CD4-positive, alpha-beta T cell treated with Interleukin-4 for 1 hour (primary cell): ENCODE data around the gene NAA15.
"Not testable (repeated sequence)": the region's sequence is repeated elsewhere in the genome, so short reads cannot be mapped to it uniquely, and the experiment has no call there.

Experiments
- DNase-seq, 2 donors: peaks; one replicate each; pipeline ENCODE4 v3.0.0-alpha.2; 2020 to 2022

The NAA15 gene

DNA sequence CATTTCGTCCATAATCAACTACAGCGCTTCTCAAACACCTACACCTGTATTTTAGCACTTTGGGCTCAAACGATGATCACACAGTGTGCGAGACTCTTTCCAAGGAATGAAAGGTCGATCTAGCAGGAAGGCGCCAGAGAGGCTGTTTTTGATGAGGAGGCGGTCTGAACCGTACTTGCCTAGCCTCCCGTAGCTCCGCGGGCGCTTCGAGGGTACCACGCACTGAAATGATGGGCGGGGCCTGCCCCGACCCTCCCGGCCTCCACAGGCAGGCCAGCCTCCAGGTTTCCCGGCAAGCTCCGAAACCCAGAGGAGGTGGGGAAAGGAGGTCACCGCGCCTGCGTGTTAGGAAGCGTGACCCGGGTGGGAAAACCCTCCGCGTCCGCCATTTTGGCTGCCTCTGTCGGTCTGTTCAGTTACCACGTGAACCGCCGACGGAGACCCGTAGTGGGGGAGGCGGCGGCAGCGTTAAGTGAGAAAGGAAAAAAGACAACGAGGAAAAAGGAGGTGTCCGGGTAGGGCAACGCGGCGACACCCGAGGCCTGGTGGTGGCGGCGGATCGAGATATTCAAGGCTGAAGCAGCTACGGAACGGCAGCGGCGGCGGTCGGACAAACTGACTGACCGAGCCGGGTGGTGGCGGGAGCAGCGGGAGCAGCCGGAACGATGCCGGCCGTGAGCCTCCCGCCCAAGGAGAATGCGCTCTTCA is at the start of gene NAA15:
TSS of gene NAA15 (plus strand) at position 393 of the 708 bp plus-strand sequence. CDS start at position 666, 273 bp downstream.
- DNase-seq = peak; percentile 98

DNA sequence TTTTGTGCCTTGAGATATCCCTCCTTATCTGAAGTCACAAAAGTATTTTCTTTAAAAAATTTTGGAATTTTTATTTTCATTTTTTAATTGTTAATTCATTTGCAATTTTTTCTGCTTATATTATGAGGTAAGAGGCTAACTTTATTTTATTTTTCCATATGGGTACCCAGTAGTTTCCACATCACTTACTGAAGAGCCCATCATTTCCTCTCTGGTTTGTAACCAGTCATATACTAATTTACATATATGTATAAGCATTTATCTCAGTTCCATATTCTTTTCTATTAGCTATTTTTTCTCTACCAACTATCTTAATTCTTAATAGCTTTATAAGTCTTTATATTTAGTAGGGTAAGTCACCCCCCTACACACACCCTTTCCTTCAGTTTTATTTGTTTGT is 48.3 kb upstream of the NAA15 start:
- DNase-seq = no peak

DNA sequence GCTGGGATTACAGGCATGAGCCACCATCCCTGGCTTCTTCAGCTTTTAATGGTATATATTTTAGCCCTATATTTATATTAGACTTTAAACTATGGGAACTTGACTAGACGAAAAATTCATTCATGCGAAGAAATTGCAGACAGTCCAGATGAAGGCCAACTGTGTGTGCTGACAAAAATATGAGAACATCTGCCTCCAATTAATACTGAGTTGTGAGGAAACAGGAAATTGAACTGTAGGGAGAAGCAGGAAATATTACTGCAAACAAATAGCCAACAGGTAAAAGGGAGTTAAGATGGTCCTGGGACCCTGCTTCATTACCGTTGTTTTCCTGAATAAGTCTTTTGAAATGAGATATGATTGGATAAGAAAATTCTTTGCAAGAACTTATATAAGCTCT is 47.6 kb upstream of the NAA15 start:
- no peak for DNase-seq

DNA sequence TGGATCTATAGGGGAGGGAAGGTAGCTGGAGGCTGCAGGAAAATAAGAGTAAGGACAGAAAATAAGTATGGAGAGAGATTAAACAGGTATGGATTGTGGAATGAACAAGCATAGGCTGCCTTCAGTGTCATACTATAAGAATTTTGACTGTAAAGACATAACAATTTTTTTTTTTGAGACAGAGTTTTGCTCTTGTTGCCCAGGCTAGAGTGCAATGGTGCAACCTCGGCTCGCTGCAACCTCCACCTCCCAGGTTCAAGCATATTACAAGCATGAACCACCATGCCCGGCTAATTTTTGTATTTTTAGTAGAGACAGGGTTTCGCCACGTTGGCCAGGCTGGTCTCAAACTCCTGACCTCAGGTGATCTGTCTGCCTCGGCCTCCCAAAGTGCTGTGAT is 45.7 kb upstream of the NAA15 start:
- not testable (repeated sequence) for DNase-seq

DNA sequence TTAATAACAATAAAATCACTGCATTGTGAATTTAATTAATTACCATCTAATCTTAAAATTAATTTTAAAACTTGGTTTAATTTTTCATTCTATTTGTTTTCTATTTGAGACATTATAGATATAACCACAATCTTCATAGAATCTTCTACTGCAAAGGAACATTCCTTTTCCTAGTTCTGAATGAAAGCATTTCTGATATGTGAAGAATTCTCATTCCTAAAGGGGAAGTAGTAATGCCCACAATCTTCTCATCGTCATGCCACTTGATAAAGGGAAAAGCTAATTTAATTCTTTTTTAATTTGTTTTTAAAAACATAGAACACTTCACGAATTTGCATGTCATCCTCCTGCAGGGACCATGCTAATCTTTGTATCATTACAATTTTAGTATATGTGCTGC is 45.0 kb upstream of the NAA15 start:
- no peak for DNase-seq

DNA sequence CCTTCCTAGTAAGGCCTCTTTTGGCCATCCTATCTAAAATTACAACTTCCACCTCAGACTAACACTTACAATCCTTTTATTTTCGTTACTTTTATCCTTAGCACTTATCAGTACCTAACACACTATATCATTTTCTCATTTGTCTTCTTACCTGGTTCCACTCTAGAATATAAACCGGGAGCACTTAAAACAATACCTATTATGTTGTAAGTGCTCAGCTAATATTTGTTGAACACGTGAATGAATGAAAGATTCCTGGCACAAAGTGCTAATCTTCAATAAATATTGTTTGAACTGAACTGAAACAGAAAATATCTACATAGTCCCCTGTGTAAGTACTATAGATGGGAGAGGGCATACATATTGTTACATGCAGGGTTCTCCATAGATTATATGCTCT is 35.7 kb upstream of the NAA15 start:
- DNase-seq = no peak

DNA sequence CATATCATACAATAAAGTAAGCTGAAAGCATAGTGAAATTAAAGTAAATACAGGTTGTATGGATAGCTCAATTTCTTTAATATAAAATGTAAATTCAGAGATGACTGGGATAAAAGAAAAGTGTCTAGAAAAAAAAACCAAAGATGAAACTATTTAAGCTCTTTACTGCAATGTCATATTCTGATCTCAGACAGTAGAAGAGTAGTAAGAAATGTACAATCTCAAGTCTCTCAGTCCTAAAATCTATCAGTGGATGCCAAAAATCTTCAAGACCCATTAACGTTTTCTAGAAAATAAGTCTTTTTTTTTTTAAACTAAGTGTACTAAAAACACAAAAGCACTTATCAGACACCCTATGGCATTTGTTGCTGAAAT is 35.1 kb upstream of the NAA15 start:
- no peak for DNase-seq

DNA sequence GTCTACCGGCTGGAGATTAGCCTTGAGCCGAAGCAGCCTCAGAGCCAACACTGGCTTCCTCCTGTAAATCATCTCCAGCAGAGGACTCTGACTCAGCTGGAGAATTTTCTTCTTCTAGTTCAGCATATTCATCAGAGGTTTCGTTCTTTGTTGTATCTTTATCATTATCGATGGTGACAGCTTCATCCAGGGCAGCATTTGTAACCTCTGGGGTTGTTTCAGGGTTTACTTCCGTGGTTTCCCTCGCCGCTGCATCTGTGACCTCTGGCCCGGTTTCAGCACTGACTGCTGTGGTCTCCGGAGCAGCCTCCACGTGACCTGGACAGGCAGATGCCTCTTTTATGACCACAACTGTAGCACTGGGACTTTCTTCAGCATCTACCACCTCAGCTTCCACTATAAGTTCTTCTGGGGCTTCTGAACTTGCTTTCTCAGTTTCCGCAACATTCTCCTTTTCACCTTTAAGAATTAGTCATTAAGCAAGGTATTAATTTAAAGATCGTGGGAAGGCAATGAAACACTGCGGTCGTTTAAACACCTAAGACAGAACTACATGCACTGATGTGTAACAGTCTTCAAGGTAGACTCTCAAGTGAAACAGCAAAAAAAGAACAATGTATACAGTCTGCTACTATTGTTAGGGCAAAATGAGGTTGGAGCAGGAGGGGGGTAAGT is 34.6 kb upstream of the NAA15 start:
- DNase-seq = peak; percentile 74 to 76

DNA sequence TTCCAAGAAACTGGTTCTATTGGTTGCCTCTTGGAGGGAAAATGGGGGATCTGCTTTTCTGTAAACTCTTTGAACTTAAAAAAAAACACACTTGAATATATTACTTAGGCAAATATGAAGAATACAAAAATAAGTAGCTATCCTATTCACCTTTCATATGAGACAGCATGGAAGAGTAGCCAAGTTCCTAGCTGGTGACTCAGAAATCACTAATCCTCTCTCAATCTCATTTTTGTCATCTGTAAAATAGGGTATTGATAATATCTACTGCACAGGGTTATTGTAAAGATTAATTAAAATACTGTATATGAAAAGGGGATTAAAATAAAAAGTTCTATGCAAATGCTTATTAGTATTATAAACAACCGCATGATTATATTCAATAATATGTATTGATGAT is 34.0 kb upstream of the NAA15 start:
- no peak for DNase-seq

DNA sequence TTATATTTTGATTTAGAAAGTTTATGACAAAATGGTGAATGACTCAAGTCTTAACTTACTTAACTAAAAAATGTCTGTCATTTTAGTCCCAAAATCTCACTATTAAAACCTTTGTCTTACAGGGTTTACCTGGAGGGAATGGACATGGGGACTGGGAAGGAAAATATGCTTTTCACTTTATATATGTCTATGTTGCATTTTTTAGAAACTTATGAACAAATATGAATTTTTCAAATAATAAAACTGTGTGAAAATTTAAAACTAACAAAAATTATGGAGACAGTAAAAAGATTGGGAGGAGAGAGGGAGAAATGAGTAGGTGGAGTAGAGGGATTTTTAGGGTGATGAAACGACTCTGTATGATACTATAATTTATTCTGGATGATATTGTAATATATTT is 27.5 kb upstream of the NAA15 start:
- DNase-seq = no peak

DNA sequence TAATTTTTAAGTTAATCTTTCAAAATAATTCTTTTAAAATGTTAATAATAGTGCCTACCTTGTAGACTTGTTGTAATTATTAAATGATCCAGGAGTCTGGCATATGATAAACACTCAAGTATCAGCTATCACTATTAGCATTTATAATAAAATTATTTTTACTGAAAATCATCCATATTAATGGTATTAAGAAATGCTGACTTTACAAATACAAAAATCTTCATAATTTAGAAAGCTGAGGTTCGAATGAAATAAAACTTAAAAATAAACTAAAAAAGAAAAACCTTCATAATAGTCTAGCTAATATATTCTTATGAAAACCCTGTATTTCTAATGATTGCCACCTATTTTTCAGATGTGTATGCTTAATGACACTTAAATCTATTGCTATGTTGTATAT is 26.5 kb upstream of the NAA15 start:
- no peak for DNase-seq

DNA sequence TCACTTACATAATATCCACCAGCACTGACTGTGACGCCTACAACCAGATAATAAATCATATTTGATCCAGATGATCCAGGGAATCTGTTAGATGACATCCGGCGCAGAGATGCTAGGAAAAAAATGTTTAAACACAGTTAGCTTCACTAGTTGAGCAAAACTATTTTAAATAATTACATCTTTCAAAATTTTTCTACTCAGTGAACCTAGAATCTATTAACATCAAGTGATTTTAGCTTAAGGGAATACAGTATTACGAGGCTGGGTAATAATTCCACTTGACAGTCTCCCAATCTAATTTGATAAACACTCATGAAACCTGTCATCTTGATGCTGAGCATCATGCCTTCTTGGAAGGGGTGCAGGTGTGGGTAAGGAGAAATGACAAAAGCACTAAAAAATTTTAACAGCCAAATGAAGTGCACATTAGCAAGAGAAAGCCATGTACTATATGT is 26.0 kb upstream of the NAA15 start:
- no peak for DNase-seq

DNA sequence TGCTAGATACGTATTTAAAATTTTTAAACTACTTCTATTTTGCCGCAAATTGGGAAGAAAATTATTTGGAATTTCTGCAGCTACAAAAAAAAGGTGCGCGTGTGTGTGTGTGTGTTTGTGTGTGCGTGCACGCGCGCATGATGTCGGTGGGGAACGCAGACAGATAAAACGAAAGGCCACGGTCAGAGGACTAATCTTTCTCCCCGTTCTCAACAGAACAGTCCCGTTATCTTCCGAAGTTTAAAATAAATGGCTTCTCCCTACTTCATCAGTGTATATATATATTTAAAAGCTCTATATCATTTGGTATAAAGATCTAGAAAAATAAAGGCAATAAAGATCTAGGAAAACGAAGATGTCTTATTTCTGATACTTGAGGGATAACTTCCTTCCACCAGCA is 22.8 kb upstream of the NAA15 start:
- DNase-seq = no peak

DNA sequence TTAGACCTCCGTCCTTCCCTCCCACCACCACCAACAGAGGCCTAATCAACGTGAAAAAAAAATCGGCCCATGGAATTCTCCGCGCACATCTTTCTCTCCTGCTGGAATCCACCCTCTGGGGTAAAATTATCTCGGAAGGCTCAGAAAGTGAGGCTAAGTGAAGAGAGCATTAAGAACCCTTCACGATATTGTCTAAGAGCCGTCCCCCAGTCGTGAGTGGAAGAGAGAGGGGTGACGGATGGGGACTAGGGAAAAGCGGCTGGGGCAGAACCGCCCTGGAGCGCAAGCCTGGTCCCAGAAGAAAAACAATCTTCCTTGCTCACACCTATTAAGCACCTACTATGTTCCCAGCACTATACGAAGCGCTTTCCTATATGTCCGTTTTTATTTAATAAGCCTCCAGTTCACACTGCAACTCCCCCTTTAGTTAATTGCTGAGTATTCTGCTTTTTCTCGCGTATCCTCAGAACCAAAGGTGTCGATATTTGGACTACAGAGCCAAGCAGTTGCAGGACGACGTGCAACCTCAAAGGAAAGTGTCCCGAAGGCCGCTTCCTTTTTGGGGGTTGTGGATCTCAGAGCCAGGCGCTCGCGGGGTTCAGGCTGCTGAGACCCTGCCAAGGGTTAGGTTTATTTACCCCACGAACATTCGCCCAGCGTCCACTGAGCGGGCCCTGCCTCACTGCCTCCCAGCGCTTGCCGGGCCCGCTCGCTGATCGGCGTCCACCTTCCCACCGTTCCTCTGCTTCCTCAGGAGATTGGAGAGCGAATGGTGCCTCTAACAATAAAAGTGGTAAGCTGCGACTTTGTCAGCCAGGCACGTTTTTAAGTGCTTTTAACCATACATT is 22.2 kb upstream of the NAA15 start:
- DNase-seq = no peak

DNA sequence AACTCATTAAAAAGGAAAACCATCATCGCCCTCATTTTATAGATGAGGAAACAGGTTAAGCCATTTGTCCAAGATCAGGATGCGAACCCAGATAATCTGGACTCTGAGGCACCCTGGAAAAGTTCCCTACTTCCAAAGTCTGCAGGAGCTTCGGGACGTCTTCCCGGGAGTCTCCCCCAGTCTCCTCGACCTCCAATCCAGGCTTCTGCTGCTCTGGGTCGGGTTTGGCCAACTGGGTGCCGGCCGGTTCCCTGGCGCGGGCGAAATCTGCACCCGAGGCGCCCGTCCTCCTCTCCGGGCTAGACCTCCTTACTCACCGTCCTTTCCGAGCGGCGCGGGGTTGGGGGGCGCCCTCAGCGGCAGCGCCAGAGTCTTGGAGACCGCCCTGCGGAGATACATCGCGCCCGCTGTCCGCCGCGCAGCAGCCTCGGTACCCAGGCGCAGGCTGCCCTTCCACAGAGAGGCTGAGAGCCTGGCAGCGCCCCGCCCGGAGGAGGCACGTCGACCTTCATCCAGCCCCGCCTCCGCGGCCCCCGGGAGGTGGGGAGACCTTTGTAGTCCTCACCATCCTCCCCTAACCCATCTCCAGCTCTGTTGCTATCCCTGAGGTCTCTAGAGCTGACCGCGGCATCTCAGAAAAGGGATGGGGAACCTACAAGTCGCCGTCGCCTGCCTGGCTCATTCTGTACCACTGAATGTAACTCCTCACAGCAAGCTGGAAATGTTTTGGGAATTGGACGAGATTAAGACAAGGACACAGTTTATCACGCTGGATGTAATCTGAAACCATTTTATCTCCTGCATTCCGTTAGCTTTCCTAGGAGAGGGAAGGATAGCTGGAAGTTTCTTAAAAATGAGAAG is 21.3 kb upstream of the NAA15 start, which contains the start of gene MGARP:
TSS of gene MGARP (minus strand) at position 466 of the 861 bp plus-strand sequence. CDS start at position 399, 67 bp downstream.
- no peak for DNase-seq

DNA sequence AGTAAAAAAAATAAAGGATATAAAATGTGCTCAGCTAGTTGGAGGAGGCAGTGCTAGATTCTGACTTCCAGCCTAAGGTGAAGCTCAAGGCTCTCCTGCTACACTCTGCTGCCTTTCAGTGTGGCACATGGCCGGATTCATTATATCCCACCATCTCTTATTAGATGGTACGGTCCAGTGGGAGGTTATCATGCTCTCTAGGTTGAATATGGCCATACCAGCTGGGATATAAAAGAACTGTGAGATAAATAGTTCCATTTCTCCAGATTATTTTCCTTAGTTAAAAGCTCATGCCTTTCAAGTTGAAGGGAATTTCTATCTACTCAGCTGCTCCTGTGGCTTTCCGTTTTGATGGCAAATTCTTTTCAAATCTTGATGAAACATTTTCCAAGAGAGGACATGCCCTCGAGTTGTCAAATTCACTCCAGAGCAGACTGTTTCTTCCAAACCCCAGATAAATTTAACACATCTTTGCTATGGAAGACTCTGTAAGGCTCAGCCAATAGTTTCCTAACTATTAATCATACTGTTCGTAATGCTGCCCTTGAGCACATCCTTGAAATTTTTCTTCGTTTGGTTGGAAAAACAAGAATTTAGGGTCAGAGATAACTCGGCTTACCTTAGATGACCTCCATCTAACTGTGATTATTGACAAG is 19.1 kb upstream of the NAA15 start:
- no peak for DNase-seq

DNA sequence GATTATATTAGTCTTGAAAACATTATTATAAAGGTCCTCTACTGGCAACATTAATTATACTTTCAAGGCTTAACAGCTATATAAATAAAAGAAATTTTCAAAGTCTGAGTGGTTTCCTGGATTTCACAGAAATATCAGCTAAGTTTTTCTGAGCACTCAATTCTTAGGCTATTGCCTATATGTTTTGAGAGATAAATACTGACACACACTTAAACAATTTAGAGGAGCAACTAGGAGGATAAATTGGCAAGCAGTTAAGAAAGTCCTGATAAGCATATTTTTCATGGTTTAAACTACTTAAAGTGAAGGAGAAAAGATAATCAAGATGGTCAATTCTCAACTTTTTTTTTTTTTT is 18.6 kb upstream of the NAA15 start:
- no peak for DNase-seq

DNA sequence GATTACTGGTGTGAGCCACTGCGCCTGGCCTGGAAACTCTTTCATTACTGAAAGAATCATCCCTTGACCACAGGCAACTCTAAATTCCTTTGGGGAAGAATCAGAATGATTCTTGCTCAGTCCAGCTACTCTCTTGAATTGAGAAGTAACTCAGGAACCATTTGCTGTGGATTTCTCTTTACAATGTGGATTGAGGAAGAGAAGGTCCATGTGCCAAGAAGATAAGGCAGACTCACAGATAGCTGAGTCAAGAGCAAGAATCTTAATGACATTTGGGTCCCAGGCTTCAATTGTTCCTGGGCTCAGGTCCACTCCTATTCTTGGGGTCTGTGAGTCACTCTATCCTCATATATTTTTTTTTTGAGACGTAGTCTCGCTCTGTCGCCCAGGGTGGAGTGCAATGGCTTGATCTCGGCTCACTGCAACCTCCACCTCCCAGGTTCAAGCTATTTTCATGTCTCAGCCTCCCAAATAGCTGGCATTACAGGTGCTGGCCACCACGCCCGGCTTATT is 15.1 kb upstream of the NAA15 start:
- DNase-seq = no peak

DNA sequence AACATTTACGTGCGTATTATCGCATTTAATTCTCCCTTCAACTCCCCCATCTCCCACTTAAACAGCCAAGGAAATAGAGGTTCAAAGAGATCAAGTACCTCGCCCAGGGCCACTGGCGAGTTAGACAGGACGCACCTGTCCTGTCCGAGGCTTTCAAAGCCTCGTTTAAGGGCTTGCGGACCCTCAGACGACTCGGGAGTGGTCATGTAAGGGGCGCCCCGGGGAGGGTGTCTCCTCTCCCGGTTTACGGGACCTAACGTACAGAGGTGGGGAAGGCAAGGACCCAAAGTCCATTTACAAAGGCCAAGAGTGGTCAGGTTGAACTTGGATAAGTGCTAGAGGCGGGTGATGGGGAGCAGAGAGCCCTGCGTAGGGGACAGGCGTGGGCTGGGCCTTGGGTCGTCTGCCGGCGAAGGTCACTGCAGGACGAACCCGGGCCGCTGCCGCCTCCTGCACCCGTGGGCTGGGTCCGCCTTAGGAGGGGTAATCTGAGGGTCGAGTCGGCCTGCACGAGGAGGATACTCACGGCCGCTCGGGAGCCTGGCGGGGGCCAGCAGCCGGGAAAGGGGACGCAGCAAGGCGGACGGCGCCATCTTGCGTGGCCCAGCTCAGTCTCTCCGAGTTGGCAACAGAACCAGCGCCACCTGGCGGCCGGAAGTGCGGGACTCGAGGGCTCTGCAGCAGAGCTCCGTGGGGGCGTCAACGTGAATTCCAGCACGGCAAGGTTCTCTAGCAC is 5.9 kb upstream of the NAA15 start:
- peak; percentile 95 to 96 for DNase-seq

DNA sequence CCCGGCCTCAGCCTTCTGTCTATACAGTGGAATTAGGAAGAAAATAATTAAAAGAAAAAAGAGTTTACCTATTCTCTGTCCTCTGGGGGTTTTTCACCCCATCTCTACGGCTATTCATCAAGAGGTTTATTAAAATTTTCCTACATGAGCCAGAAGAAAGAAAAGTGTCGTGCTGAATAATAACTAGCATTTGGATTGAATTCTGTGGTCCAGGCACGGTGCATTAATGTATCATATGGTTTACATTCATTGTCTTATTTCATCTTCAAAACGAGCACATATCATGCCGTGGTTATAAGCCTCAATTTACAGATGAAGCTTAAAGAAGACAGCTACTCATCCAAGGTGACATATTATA is 5.4 kb upstream of the NAA15 start:
- DNase-seq = no peak

DNA sequence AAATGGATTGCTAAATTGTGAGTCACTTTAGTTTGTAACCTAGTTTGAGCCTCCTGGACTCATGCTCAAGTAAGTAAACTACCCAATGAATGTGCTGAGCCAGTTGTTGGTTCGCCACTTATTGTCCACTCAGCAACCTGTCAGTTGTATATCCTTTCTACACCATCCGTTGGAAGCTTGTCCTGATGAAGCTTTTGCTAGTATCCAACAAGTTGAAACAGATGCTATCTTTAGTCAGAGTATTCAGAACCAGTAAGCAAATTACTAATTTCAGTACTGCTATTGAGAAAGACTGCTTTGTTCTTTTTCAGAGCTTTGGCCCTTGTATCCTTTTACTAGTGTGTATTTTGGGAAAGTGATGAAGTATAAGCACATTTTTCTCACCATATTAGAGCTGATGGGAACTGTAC is 4.3 kb upstream of the NAA15 start:
- no peak for DNase-seq
